GDM1 (cell line): ENCODE results near the gene SOX5.

Source experiments
- DNase-seq: peaks from one replicate; lab custom pipeline; 2025; lab: John Stamatoyannopoulos, UW

SOX5 gene

GRCh38 chr12:23686095-23686494 lies 263.4 kb downstream of the SOX5 start:
- DNase-seq = no peak

GRCh38 chr12:23684121-23684520 lies 265.3 kb downstream of the SOX5 start:
- no peak for DNase-seq

- DNase-seq = no peak
Observed at GRCh38 chr12:23681237-23681636, 268.2 kb downstream of the SOX5 start.

DNA sequence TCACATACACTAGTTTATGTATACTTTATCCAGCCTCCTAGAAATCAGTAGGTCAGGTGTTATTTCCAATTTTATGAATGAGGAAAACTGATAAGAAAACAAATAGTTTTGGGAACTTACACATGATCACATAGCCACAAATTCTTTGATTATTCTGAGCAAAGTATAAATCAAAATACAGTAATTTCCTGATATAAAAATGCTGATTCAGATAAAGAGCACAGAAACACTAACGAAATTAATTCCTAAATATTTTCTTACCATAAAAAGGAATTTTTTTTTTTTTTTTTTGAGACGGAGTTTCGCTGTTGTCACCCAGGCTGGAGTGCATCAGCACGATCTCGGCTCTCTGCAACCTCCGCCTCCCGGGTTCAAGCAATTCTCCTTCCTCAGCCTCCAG lies 275.4 kb downstream of the SOX5 start:
- DNase-seq = no peak

GRCh38 chr12:23671881-23672280 lies 277.6 kb downstream of the SOX5 start:
- no peak for DNase-seq

- DNase-seq = no peak
Observed at GRCh38 chr12:23670684-23671083, 278.8 kb downstream of the SOX5 start.

GRCh38 chr12:23669691-23670090 lies 279.8 kb downstream of the SOX5 start:
- DNase-seq = no peak

- no peak for DNase-seq
Observed at GRCh38 chr12:23666866-23667265, 282.6 kb downstream of the SOX5 start.

DNA sequence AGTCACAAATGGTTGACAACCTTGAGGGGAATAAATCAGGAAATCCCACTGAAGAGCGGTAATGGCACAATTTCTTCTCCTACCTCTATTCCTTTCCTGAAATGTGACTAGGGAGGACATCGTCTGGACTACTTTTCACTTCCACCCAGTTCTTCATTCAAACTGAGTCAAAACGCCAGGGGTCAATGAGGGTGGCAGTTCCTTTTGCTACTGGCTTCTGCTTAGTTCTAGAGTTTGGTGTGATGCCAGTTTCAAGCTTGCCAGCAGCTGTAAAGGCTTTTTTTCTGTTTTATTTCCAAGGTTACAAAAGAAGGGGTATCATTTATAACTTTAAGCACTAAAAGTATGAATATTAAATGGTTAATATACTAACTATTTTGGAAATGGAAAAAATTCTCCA lies 286.5 kb downstream of the SOX5 start:
- DNase-seq = no peak

- no peak for DNase-seq
Observed at GRCh38 chr12:23659131-23659530, 290.3 kb downstream of the SOX5 start.

DNA sequence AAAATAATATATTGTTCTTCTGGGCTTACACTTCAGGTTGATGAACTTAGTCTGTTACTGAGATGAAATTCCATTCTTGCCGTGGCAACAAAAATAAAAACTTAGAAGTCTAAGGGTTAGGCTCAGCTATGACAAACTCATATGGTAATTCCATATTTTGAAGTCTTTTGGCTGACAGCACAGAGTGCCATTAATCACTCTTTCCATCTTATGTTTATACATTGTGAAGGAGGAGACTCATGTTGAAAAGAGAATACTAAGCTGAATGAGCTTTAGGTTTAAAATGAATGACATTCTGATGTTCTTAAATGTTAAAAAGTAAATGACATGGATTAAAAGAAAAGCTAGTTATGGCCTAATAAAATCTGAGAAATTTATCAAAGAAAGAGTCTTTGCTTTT lies 291.9 kb downstream of the SOX5 start:
- no peak for DNase-seq

DNA sequence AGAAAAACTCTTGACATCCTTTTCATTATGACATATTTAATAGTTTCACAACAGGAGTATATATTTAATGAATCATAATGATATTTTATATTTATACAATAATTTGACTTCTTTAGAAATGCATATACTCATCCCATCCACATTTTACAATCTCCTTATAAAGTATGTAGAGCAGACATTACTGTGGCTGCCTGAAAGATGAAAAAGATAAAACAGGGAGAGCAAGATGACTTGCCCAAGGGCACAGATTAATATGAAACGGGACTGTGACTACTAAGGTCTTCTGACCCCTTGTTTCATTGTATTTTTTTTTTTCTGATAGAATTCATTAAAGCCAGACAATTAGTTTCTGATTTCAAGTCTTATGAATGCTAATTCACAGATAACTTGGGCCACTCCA lies 293.6 kb downstream of the SOX5 start:
- DNase-seq = no peak

DNA sequence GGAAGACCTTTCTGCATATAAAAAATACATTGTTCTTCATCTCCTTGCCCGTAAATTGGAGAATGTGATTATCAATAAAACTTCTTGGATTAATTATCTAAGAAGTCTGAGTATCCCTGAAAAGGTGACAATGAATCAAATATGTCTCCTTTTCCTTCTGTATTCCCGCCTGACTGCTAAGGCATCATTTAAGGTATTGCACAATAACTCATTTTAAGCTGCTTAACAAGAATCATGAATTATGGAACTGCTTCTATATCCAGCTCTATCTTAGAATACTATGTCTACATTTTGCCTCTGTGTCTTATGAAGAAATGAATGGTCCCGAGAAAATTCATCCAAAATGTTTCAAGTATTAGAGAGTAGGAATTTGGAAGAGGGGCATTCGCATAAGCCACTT lies 294.4 kb downstream of the SOX5 start:
- no peak for DNase-seq

DNA sequence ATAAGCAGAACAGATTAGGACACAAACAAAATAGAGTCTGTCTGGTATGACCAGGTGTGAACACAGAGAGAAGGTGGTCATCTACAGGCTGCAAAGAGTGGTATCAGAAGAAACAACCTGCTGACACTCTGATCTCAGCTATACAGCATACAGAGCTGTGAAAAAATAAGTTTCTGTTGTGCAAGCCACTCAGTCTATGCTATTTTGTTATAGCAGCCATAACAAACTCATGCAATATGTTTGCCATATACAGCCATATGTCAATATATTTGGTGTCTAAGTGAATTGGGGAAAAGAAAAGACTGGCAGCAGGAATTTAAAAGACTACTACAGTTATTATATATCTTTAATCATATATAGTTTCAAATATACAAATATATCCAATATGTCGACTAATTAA lies 300.9 kb downstream of the SOX5 start:
- DNase-seq = no peak

DNA sequence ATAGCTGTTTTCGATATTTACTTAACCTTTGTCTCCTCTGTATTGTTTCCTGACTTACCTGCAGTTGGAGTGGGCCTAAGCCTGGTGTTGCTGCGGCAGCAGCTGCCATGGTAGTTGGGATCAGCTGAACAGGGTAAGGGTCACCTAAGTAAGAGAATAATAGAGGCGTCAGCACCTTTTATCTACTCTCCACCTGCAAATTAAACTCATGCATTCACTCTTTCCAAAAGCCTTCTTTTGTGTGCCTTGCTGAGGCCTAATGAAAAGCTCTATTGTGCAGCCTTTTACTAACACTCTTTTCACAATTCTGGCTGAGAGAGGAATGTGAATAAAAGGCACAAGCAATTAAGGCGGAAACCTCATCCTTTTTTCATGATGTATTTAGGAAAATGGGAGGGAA lies 308.7 kb downstream of the SOX5 start:
- no peak for DNase-seq

- DNase-seq = no peak
Observed at GRCh38 chr12:23634344-23634743, 315.1 kb downstream of the SOX5 start.

DNA sequence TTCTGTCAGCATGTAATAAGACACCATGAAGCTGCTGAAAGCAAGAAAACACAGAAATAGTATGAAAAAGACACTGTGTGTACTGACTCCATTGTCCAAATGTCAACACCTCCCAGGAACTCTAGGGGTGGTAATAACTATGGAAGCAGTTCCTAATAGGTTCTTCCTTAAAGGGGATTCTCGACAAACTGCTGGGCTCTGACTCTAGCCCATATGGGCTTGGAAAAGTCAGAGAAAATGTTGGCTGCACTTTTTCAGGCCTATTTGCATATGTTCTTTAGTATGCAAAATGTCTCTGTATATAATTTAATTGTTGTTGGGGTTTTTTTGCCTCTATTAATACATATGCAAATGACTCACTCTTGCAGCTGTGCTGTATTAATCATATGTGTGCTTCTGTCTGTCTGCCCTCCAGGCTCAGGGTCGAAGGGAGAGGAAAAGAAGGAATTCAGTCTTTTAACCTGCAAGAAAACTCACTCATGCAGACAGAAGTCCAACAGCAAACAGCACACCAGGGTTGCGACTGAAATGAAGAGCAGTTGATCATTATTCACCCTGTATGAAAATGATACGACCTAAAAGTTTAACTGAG lies 317.6 kb downstream of the SOX5 start:
- no peak for DNase-seq

GRCh38 chr12:23630524-23630923 lies 318.9 kb downstream of the SOX5 start:
- no peak for DNase-seq

GRCh38 chr12:23628806-23629205 lies 320.7 kb downstream of the SOX5 start:
- no peak for DNase-seq

DNA sequence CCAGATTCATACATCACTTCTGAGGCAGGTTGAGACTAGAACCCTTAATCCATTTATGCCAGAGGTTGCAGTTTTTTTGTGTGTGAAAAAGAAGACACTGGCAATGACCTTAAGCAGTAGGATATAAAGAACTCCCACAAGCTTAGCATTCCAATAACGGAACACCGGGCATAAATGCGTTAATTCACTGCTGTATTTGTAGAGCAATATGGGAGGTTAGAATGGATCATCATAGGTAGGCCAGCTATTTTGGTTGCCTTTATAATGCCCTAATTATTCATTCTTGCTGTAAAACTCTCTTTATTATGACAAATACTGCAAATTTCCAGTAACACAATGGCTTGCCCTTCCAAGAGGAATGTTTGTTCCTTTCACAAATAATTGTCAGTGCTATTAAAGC lies 322.7 kb downstream of the SOX5 start:
- no peak for DNase-seq

- DNase-seq = no peak
Observed at GRCh38 chr12:23621900-23622299, 327.6 kb downstream of the SOX5 start.

DNA sequence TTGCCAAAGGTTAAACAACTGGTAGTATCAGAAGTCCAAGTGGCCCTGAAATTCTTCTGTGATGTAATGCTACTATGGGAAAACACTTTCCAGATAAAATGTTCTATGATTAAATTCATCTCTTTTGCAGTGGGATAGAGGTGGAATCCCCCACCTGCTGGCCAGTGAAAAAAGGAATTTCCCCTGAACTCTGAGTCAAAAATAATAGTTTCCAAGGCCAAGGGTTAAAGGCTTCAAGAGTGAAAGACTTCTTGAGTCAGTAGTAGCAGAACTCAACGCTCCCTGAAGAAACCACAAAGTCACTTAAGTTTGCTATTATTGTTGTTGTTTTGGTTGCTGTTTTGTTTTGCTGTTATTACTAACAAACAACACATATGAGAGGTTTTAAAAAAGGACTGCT lies 330.8 kb downstream of the SOX5 start:
- DNase-seq = no peak

- no peak for DNase-seq
Observed at GRCh38 chr12:23617749-23618148, 331.7 kb downstream of the SOX5 start.

DNA sequence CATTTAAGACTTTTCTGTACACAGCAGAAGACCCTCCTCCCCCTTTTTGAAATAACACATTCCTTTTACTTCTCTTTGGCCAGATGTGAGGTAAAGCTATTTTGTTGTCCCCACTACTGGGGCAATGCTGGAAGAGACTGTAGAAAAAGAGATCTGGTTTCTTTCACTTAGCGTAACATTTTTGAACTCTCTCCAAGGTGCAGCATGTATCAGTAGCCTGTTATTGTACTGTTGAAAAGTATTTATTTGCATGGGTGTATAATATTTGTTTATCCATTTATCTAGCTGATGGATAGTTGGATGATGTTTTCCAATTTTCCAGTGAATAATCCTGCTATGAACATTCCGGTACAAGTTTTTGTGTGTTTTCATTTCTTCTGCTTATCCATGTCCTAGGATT lies 335.2 kb downstream of the SOX5 start:
- DNase-seq = no peak

DNA sequence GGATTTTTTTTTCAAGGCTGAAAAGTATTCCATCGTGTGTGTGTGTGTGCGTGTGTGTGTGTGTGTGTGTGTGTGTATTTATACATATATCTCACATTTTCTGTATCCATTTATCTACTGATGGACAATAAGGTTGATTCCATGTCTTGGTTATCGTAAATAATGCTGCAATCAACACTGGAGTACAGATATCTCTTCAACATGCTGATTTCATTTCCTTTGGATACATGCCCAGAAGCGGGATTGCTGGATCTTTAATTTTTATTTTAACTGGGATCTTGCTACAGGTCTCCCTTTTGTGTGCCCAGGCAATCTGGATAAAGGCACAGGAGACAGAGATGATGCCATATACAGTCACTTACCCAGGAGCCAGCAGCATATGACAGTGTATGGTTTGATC lies 338.1 kb downstream of the SOX5 start:
- DNase-seq = no peak
